Measurements from ENCODE around the gene PFKFB2. TPM values are rescaled to one million over a fixed set of nuclear protein-coding genes. Genes with fewer than 3 reads are reported as not detected.

Gene PFKFB2
- total RNA-seq, 1 donor from 2014 or later = 10.1 TPM

GRCh38 chr1:207124389-207124788 is 71.3 kb downstream of the PFKFB2 start:
- CTCF ChIA-PET = no interaction called here
- DNase-seq = no peak
- ATAC-seq (ENCODE audit: low read depth) = no peak
- peaks cover 11% of the 10 kb centered on the region for H3K36me3 Mint-ChIP-seq (ENCODE audit: low read depth)
- POLR2A ChIA-PET = no interaction called here
- peaks cover 30% of the 10 kb centered on the region for H3K9me3 Mint-ChIP-seq
- H3K27me3 Mint-ChIP-seq = peaks cover 6% of the 10 kb centered on the region
- no peaks in the 10 kb centered on the region for H3K4me1 Mint-ChIP-seq
- no peak overlapping the region for H3K27ac Mint-ChIP-seq
- intact Hi-C loops (cut with micrococcal nuclease) = no loop called here
- no peak overlapping the region for H3K4me3 Mint-ChIP-seq
- no peak for TF ChIP-seq CTCF (IDR thresholded peaks at IDR 0.05)

- ChIA-PET POLR2A (no interaction called here), CTCF (no interaction called here)
- Mint-ChIP-seq H3K27ac (no peak overlapping the region), H3K9me3 (peaks cover 49% of the 10 kb centered on the region), H3K4me3 (no peak overlapping the region), H3K36me3 (ENCODE audit: low read depth) (peaks cover 20% of the 10 kb centered on the region), H3K27me3 (peaks cover 1% of the 10 kb centered on the region), H3K4me1 (no peaks in the 10 kb centered on the region)
- no peak for TF ChIP-seq CTCF (IDR thresholded peaks at IDR 0.05)
- no peak for ATAC-seq (ENCODE audit: low read depth)
- intact Hi-C loops (cut with micrococcal nuclease) = no loop called here
- no peak for DNase-seq
These were observed 75.4 kb downstream of the PFKFB2 start for GRCh38 chr1:207128336-207128921.

DNA sequence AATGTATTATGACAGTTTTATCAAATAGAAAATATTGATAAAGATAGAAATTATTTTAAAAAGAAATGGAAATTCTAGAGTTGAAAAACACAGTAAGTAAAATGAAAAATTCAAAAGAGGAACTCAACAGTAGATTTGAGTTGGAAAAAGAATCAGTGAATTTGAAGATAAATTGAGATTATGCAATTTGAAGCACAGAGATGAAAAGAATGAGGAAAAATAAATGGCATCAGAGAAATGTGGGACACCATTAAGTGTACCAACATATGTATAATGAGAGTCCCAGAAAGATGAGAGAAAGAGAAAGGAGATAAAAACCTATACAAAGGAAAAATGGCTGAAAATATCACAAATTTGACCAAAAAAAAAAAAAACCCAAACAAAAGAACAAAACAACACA is 76.0 kb downstream of the PFKFB2 start:
- CTCF ChIA-PET = no interaction called here
- intact Hi-C loops (cut with micrococcal nuclease) = no loop called here
- no peak for TF ChIP-seq CTCF (IDR thresholded peaks at IDR 0.05)
- Mint-ChIP-seq H3K27ac (no peak overlapping the region), H3K4me1 (no peaks in the 10 kb centered on the region), H3K36me3 (ENCODE audit: low read depth) (peaks cover 20% of the 10 kb centered on the region), H3K4me3 (no peak overlapping the region), H3K9me3 (peaks cover 49% of the 10 kb centered on the region), H3K27me3 (no peaks in the 10 kb centered on the region)
- DNase-seq (no peak), ATAC-seq (ENCODE audit: low read depth) (no peak)
- POLR2A ChIA-PET = no interaction called here

Other genes starting within 250 kb of the PFKFB2 start
- gene IL20, start 187.7 kb upstream of the PFKFB2 start, total RNA-seq = not detected in 2 replicates
- not detected in 2 replicates for gene IL24, start 155.8 kb upstream of the PFKFB2 start, total RNA-seq
- gene FCMR, start 131.3 kb upstream of the PFKFB2 start, total RNA-seq = 134 and 146 TPM in 2 replicates
- gene PIGR, start 106.8 kb upstream of the PFKFB2 start, total RNA-seq = 0.49 and 1.00 TPM in 2 replicates
- gene FCAMR, start 82.8 kb upstream of the PFKFB2 start, total RNA-seq = not detected in 2 replicates
- 0.09 TPM in 1 of 2 replicates, not detected in the other for gene C1orf116, start 20.5 kb upstream of the PFKFB2 start, total RNA-seq
- 9.1 and 10.8 TPM in 2 replicates for gene YOD1, start 2.1 kb upstream of the PFKFB2 start, total RNA-seq
- 0.17 and 0.47 TPM in 2 replicates for gene C4BPB, start 35.6 kb downstream of the PFKFB2 start, total RNA-seq
- not detected in 2 replicates for gene C4BPA, start 51.0 kb downstream of the PFKFB2 start, total RNA-seq

Data from activated B cell treated with CpG ODN at 0.5 μM for 24 hours (primary cell).